NT2/D1 (cell line): Measurements from ENCODE around the gene MCU.

Experiments used
- YY1 ChIP-seq: IDR thresholded peaks from 2 replicates; pipeline ENCODE4 v1.6.1; 2011; ENCODE audit not compliant: insufficient read length, insufficient read depth
- ZNF274 ChIP-seq: IDR thresholded peaks from 2 replicates; pipeline ENCODE4 v1.6.1; 2011; ENCODE audit warnings: mild to moderate bottlenecking, low read depth, low read length

- TF ChIP-seq YY1 (no peak), ZNF274 (no peak)
Observed at GRCh38 chr10:72712136-72712535, 20.2 kb downstream of the MCU start.
